GM19238 (cell line): Measurements from ENCODE around the gene KCTD15.

Experiments used
- DNase-seq: peaks from one replicate; pipeline ENCODE4 v3.0.0; 2011; ENCODE audit warnings: low spot score; ENCODE audit not compliant: insufficient read length

The KCTD15 gene

GRCh38 chr19:33795370-33796163, 1.1 kb upstream of the KCTD15 start:
- DNase-seq, result peak; percentile 41

GRCh38 chr19:33797802-33798671, 1.4 kb downstream of the KCTD15 start:
- no peak for DNase-seq

GRCh38 chr19:33798681-33799111, 2.0 kb downstream of the KCTD15 start:
- no peak for DNase-seq

GRCh38 chr19:33799476-33799875, 2.8 kb downstream of the KCTD15 start:
- DNase-seq, result no peak

GRCh38 chr19:33800012-33800680, 3.5 kb downstream of the KCTD15 start:
- DNase-seq, result no peak

- DNase-seq, result no peak
Measured at GRCh38 chr19:33801411-33801810, 4.7 kb downstream of the KCTD15 start.

GRCh38 chr19:33802001-33802400, 5.3 kb downstream of the KCTD15 start:
- DNase-seq, result no peak

GRCh38 chr19:33802801-33803200, 6.1 kb downstream of the KCTD15 start:
- DNase-seq, result no peak

- no peak for DNase-seq
Measured at GRCh38 chr19:33803383-33803782, 6.7 kb downstream of the KCTD15 start.

- DNase-seq, result no peak
Measured at GRCh38 chr19:33804021-33804799, 7.5 kb downstream of the KCTD15 start.

- no peak for DNase-seq
Measured at GRCh38 chr19:33805313-33805712, 8.6 kb downstream of the KCTD15 start.

GRCh38 chr19:33805840-33806433, 9.3 kb downstream of the KCTD15 start:
- DNase-seq, result no peak

GRCh38 chr19:33806434-33806881, 9.8 kb downstream of the KCTD15 start:
- no peak for DNase-seq

- DNase-seq, result no peak
Measured at GRCh38 chr19:33808399-33808798, 11.7 kb downstream of the KCTD15 start.

GRCh38 chr19:33809960-33810359, 13.3 kb downstream of the KCTD15 start:
- DNase-seq, result no peak

- DNase-seq, result no peak
Measured at GRCh38 chr19:33810821-33811220, 14.2 kb downstream of the KCTD15 start.

- DNase-seq, result no peak
Measured at GRCh38 chr19:33811246-33811645, 14.6 kb downstream of the KCTD15 start.

- DNase-seq, result no peak
Measured at GRCh38 chr19:33811736-33812387, 15.2 kb downstream of the KCTD15 start.

- DNase-seq, result no peak
Measured at GRCh38 chr19:33812388-33813330, 16.0 kb downstream of the KCTD15 start.
